Measurements from ENCODE around the gene SORCS1.

Gene SORCS1

GRCh38 chr10:106557053-106557452 is 607.5 kb downstream of the SORCS1 start:
- H3K4me3 ChIP-seq (ENCODE audit: low read length), result no peak overlapping the region
- no peak overlapping the region for H3K4me2 ChIP-seq (ENCODE audit: low read depth, low read length)

DNA sequence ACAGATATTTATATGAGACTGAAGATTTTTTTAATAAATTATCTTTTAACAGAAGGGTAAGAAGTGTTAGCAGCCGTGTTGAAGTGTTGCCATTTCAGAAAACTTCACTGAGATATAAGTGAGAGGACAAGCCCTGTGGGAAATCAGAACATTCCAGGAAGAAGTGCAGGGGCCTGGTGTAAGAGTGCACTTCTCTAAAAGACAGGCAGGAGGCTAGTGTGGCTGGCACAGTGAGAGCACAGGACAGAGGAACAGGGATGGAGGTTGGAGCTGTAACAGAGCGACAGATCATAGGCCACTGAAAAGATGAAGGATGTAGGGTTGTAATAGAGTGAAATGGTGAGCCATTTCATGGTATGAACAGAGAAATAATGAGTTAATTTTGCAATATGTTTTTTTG is 608.9 kb downstream of the SORCS1 start:
- Histone ChIP-seq H3K27me3 (replicated peaks; ENCODE audit: insufficient read depth, low read length) (no peaks in the 10 kb centered on the region), H3K9me3 (replicated peaks; ENCODE audit: insufficient read depth, low read length) (no peaks in the 10 kb centered on the region), H3K4me2 (ENCODE audit: low read depth, low read length) (no peak overlapping the region), H3K36me3 (replicated peaks; ENCODE audit: insufficient read depth, low read length) (no peaks in the 10 kb centered on the region), H2AFZ (ENCODE audit: low read length) (no peak overlapping the region), H3K79me2 (ENCODE audit: low read length) (no peaks in the 10 kb centered on the region), H3K4me3 (ENCODE audit: low read length) (no peak overlapping the region), H3K4me1 (ENCODE audit: low read length) (no peaks in the 10 kb centered on the region), H3K27ac (ENCODE audit: low read length) (no peak overlapping the region), H4K20me1 (ENCODE audit: insufficient read depth, low read length) (no peaks in the 10 kb centered on the region), H3K9ac (ENCODE audit: low read length) (no peak overlapping the region), H3K9me2 (replicated peaks; ENCODE audit: insufficient read depth, low read length) (no peaks in the 10 kb centered on the region), H3F3A (ENCODE audit: insufficient read depth, low read length) (no peaks in the 10 kb centered on the region)
- DNase-seq, result no peak
- TF ChIP-seq EZH2phosphoT487 (IDR thresholded peaks at IDR 0.05; ENCODE audit: low read length) (no peak), EZH2 (optimal IDR thresholded peaks at IDR 0.05; ENCODE audit: low read depth, low read length) (no peak)
- TF ChIP-seq, protein P1, sequence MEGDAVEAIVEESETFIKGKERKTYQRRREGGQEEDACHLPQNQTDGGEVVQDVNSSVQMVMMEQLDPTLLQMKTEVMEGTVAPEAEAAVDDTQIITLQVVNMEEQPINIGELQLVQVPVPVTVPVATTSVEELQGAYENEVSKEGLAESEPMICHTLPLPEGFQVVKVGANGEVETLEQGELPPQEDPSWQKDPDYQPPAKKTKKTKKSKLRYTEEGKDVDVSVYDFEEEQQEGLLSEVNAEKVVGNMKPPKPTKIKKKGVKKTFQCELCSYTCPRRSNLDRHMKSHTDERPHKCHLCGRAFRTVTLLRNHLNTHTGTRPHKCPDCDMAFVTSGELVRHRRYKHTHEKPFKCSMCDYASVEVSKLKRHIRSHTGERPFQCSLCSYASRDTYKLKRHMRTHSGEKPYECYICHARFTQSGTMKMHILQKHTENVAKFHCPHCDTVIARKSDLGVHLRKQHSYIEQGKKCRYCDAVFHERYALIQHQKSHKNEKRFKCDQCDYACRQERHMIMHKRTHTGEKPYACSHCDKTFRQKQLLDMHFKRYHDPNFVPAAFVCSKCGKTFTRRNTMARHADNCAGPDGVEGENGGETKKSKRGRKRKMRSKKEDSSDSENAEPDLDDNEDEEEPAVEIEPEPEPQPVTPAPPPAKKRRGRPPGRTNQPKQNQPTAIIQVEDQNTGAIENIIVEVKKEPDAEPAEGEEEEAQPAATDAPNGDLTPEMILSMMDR (IDR thresholded peaks at IDR 0.05; ENCODE audit: low read length), result no peak

More at GRCh38 chr10:106557053-106557452, 607.5 kb downstream of the SORCS1 start:
- Histone ChIP-seq H3K9ac (ENCODE audit: low read length) (no peak overlapping the region), H3K27me3 (replicated peaks; ENCODE audit: insufficient read depth, low read length) (no peaks in the 10 kb centered on the region), H3K79me2 (ENCODE audit: low read length) (no peaks in the 10 kb centered on the region), H4K20me1 (ENCODE audit: insufficient read depth, low read length) (no peaks in the 10 kb centered on the region), H2AFZ (ENCODE audit: low read length) (no peak overlapping the region), H3K36me3 (replicated peaks; ENCODE audit: insufficient read depth, low read length) (no peaks in the 10 kb centered on the region), H3K9me3 (replicated peaks; ENCODE audit: insufficient read depth, low read length) (no peaks in the 10 kb centered on the region), H3K9me2 (replicated peaks; ENCODE audit: insufficient read depth, low read length) (no peaks in the 10 kb centered on the region), H3K27ac (ENCODE audit: low read length) (no peak overlapping the region), H3F3A (ENCODE audit: insufficient read depth, low read length) (no peaks in the 10 kb centered on the region), H3K4me1 (ENCODE audit: low read length) (no peaks in the 10 kb centered on the region)
- TF ChIP-seq, protein P1 (IDR thresholded peaks at IDR 0.05; ENCODE audit: low read length), result no peak
- TF ChIP-seq EZH2phosphoT487 (IDR thresholded peaks at IDR 0.05; ENCODE audit: low read length) (no peak), EZH2 (optimal IDR thresholded peaks at IDR 0.05; ENCODE audit: low read depth, low read length) (no peak)
- no peak for DNase-seq

DNA sequence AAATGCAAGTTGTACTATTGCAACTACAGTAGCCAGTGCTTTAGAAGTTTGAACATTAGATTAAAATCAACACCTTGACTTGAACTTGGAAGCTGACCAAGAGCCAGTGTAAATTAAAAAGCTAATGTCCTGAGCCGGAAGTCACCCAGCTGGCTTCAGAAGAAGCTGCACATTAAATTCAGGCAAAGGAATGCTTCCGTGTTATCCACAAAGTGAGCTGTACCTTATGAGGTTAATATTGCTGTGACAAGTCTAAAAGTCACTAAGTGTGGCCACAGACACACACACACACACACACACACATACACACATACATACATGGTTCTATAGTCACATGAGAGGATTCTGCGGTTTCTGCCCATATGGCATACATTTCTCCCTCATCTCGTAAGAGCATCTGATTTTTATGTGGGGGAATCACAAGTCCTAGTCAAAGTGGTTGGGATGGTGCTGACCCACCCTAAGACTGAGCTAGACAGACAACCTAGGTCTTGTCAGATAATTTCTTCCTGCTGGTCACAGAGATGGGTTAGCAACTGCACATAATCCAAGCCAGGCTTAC is 612.9 kb downstream of the SORCS1 start:
- no peak for DNase-seq
- Histone ChIP-seq H3K9ac (ENCODE audit: low read length) (no peak overlapping the region), H3K27me3 (replicated peaks; ENCODE audit: insufficient read depth, low read length) (no peaks in the 10 kb centered on the region), H3K9me2 (replicated peaks; ENCODE audit: insufficient read depth, low read length) (no peaks in the 10 kb centered on the region), H3K79me2 (ENCODE audit: low read length) (no peaks in the 10 kb centered on the region), H3K4me1 (ENCODE audit: low read length) (no peaks in the 10 kb centered on the region), H3K4me3 (ENCODE audit: low read length) (no peak overlapping the region), H3F3A (ENCODE audit: insufficient read depth, low read length) (no peaks in the 10 kb centered on the region), H3K27ac (ENCODE audit: low read length) (no peak overlapping the region), H3K4me2 (ENCODE audit: low read depth, low read length) (no peak overlapping the region), H4K20me1 (ENCODE audit: insufficient read depth, low read length) (no peaks in the 10 kb centered on the region), H2AFZ (ENCODE audit: low read length) (no peak overlapping the region), H3K36me3 (replicated peaks; ENCODE audit: insufficient read depth, low read length) (no peaks in the 10 kb centered on the region), H3K9me3 (replicated peaks; ENCODE audit: insufficient read depth, low read length) (no peaks in the 10 kb centered on the region)
- TF ChIP-seq EZH2 (optimal IDR thresholded peaks at IDR 0.05; ENCODE audit: low read depth, low read length), result no peak

- Histone ChIP-seq H3K9ac (ENCODE audit: low read length) (no peak overlapping the region), H3K27me3 (replicated peaks; ENCODE audit: insufficient read depth, low read length) (no peaks in the 10 kb centered on the region)
Observed at GRCh38 chr10:106548832-106549231, 615.7 kb downstream of the SORCS1 start.

More at GRCh38 chr10:106548832-106549231, 615.7 kb downstream of the SORCS1 start:
- H3K4me2 ChIP-seq (ENCODE audit: low read depth, low read length), result no peak overlapping the region
- H3K79me2 ChIP-seq (ENCODE audit: low read length), result no peaks in the 10 kb centered on the region
- no peaks in the 10 kb centered on the region for H3K36me3 ChIP-seq (replicated peaks; ENCODE audit: insufficient read depth, low read length)
- no peaks in the 10 kb centered on the region for H4K20me1 ChIP-seq (ENCODE audit: insufficient read depth, low read length)
- no peak for DNase-seq
- H3K9me2 ChIP-seq (replicated peaks; ENCODE audit: insufficient read depth, low read length), result no peaks in the 10 kb centered on the region
- H3K9me3 ChIP-seq (replicated peaks; ENCODE audit: insufficient read depth, low read length), result no peaks in the 10 kb centered on the region
- H2AFZ ChIP-seq (ENCODE audit: low read length), result no peak overlapping the region
- H3K27ac ChIP-seq (ENCODE audit: low read length), result no peak overlapping the region
- H3K4me3 ChIP-seq (ENCODE audit: low read length), result no peak overlapping the region
- TF ChIP-seq EZH2 (optimal IDR thresholded peaks at IDR 0.05; ENCODE audit: low read depth, low read length) (no peak), EZH2phosphoT487 (IDR thresholded peaks at IDR 0.05; ENCODE audit: low read length) (no peak)
- TF ChIP-seq, protein P1 (IDR thresholded peaks at IDR 0.05; ENCODE audit: low read length), result no peak
- H3K4me1 ChIP-seq (ENCODE audit: low read length), result no peaks in the 10 kb centered on the region
- no peaks in the 10 kb centered on the region for H3F3A ChIP-seq (ENCODE audit: insufficient read depth, low read length)
